Inflammatory macrophage treated with lipopolysaccharide for 4 hours (primary cell): ENCODE results near the gene NUP88.
"Not testable (repeated sequence)": the region's sequence is repeated elsewhere in the genome, so short reads cannot be mapped to it uniquely, and the experiment has no call there.

Experiments
- DNase-seq: peaks from one replicate; pipeline ENCODE4 v3.0.0-alpha.2; 2020

Gene NUP88

GRCh38 chr17:5419356-5419958 lies at the start of gene NUP88:
TSS of gene NUP88 (minus strand) at chr17:5419662. CDS start at chr17:5419650, 12 bp downstream.
- DNase-seq: peak; percentile 92

GRCh38 chr17:5468075-5468473 lies 48.6 kb upstream of the NUP88 start:
- DNase-seq: no peak

- DNase-seq: no peak
Observed at GRCh38 chr17:5467416-5467815, 48.0 kb upstream of the NUP88 start.

- no peak for DNase-seq
Observed at GRCh38 chr17:5466295-5466694, 46.8 kb upstream of the NUP88 start.

GRCh38 chr17:5464717-5465507 lies 45.5 kb upstream of the NUP88 start:
- DNase-seq: no peak

GRCh38 chr17:5446786-5447185 lies 27.3 kb upstream of the NUP88 start:
- DNase-seq: no peak

- no peak for DNase-seq
Observed at GRCh38 chr17:5444209-5444608, 24.7 kb upstream of the NUP88 start.

GRCh38 chr17:5443728-5444127 lies 24.3 kb upstream of the NUP88 start:
- DNase-seq: no peak

- DNase-seq: no peak
Observed at GRCh38 chr17:5439446-5439764, 19.9 kb upstream of the NUP88 start.

GRCh38 chr17:5438716-5439445 lies 19.4 kb upstream of the NUP88 start, which contains the start of gene C1QBP:
TSS of gene C1QBP (minus strand) at chr17:5439155. CDS start at chr17:5439073, 82 bp downstream.
- peak; percentile 93 for DNase-seq

- no peak for DNase-seq
Observed at GRCh38 chr17:5437721-5438317, 18.4 kb upstream of the NUP88 start.

GRCh38 chr17:5435781-5436315 lies 16.4 kb upstream of the NUP88 start:
- DNase-seq: not testable (repeated sequence)

GRCh38 chr17:5434984-5435383 lies 15.5 kb upstream of the NUP88 start:
- no peak for DNase-seq

- DNase-seq: no peak
Observed at GRCh38 chr17:5431949-5432556, 12.6 kb upstream of the NUP88 start.

GRCh38 chr17:5431234-5431633 lies 11.8 kb upstream of the NUP88 start:
- DNase-seq: not testable (repeated sequence)

- DNase-seq: no peak
Observed at GRCh38 chr17:5430413-5430999, 11.0 kb upstream of the NUP88 start.

GRCh38 chr17:5429191-5429887 lies 9.9 kb upstream of the NUP88 start:
- DNase-seq: no peak

GRCh38 chr17:5425826-5426225 lies 6.4 kb upstream of the NUP88 start:
- no peak for DNase-seq

GRCh38 chr17:5424909-5425308 lies 5.4 kb upstream of the NUP88 start:
- DNase-seq: no peak

- DNase-seq: no peak
Observed at GRCh38 chr17:5422505-5422904, 3.0 kb upstream of the NUP88 start.

- peak; percentile 79 for DNase-seq
Observed at GRCh38 chr17:5419959-5420653, 644 bp upstream of the NUP88 start, which contains the start of gene RPAIN. TSS of gene RPAIN (plus strand) at chr17:5420182. CDS start at chr17:5420211, 29 bp downstream.
